Mesenteric fat pad (tissue), 1 donor: ENCODE measurements around the gene PRR19. TPM values are rescaled to one million over a fixed set of nuclear protein-coding genes. Genes with fewer than 3 reads are reported as not detected.

Experiments used
- DNase-seq: peaks from one replicate; pipeline ENCODE4 v3.0.0-alpha.2; 2020; ENCODE audit warnings: low spot score
- microRNA-seq: library from miRNA; unstranded; fragments of <30 nt; microRNA quantifications from one replicate; pipeline ENCODE4 v1.2.0, GENCODE V29; 2020; ENCODE audit warnings: borderline number of aligned reads
- total RNA-seq: library from RNA; stranded (reverse); fragmentation: NEBNext Ultra II Directional; extraction: Animal tissue kit (Norgen Biotek cat#: 25700); gene quantifications from one replicate; pipeline ENCODE4 v1.2.1, GENCODE V29; 2021
- donor health status: DM: yes; HTN: yes; CAD: no.

The PRR19 gene
- total RNA-seq, 1 donor from 2014 or later = not detected

GRCh38 chr19:42348211-42348610 lies 46.3 kb downstream of the PRR19 start:
- DNase-seq = no peak

GRCh38 chr19:42349378-42350107 lies 47.6 kb downstream of the PRR19 start:
- no peak for DNase-seq

- DNase-seq = no peak
Measured at GRCh38 chr19:42350417-42350816, 48.5 kb downstream of the PRR19 start.

GRCh38 chr19:42351079-42351735 lies 49.3 kb downstream of the PRR19 start:
- DNase-seq = no peak

GRCh38 chr19:42352301-42353259 lies 50.6 kb downstream of the PRR19 start:
- no peak for DNase-seq

- DNase-seq = no peak
Measured at GRCh38 chr19:42353341-42354015, 51.5 kb downstream of the PRR19 start.

- DNase-seq = no peak
Measured at GRCh38 chr19:42355896-42356295, 54.0 kb downstream of the PRR19 start.

- DNase-seq = no peak
Measured at GRCh38 chr19:42356686-42357085, 54.8 kb downstream of the PRR19 start.

- no peak for DNase-seq
Measured at GRCh38 chr19:42357290-42357689, 55.4 kb downstream of the PRR19 start.

Small RNA genes within 50 kb of the gene (microRNA-seq; reads per million reads assigned to microRNA genes)
- not detected for gene MIR8077

Other genes starting within 250 kb of the PRR19 start
- 0.80 TPM for gene GRIK5, start 231.9 kb upstream of the PRR19 start, total RNA-seq
- gene ZNF574, start 226.0 kb upstream of the PRR19 start, total RNA-seq = 8.9 TPM
- gene POU2F2, start 169.7 kb upstream of the PRR19 start, total RNA-seq = 2.7 TPM
- 12.4 TPM for gene DEDD2, start 84.5 kb upstream of the PRR19 start, total RNA-seq
- 8.1 TPM for gene ZNF526, start 81.8 kb upstream of the PRR19 start, total RNA-seq
- gene GSK3A, start 59.5 kb upstream of the PRR19 start, total RNA-seq = 36.0 TPM
- 55.5 TPM for gene ERF, start 47.0 kb upstream of the PRR19 start, total RNA-seq
- 57.9 TPM for gene CIC, start 32.9 kb upstream of the PRR19 start, total RNA-seq
- 5.2 TPM for gene PAFAH1B3, start 492 bp downstream of the PRR19 start, total RNA-seq
- not detected for gene TMEM145, start 11.2 kb downstream of the PRR19 start, total RNA-seq
- gene MEGF8, start 23.5 kb downstream of the PRR19 start, total RNA-seq = 25.8 TPM
- 2.2 TPM for gene CNFN, start 88.2 kb downstream of the PRR19 start, total RNA-seq
- gene LIPE, start 125.3 kb downstream of the PRR19 start, total RNA-seq = 1,893 TPM
- not detected for gene CXCL17, start 140.8 kb downstream of the PRR19 start, total RNA-seq
- gene CEACAM1, start 226.3 kb downstream of the PRR19 start, total RNA-seq = 25.6 TPM